Skeletal muscle tissue (tissue), 4 donors: ENCODE results near the gene NKX2-8. TPM values are rescaled to one million over a fixed set of nuclear protein-coding genes. Genes with fewer than 3 reads are reported as not detected.

Experiments
- H3K27ac ChIP-seq: one replicate; pipeline ENCODE4 v1.7.0; 2013; ENCODE audit warnings: mild to moderate bottlenecking, low read depth, low read length, inconsistent platforms
- H3K27me3 ChIP-seq, 3 donors: one replicate each; pipeline ENCODE4 v1.7.0; 2013; ENCODE audit warnings: low read length in 3 of 3; ENCODE audit not compliant: control insufficient read depth in 3 of 3, insufficient read depth in 3 of 3
- H3K36me3 ChIP-seq, 3 donors: one replicate each; pipeline ENCODE4 v1.7.0; 2013; ENCODE audit warnings: low read length in 3 of 3; ENCODE audit not compliant: control insufficient read depth in 3 of 3, insufficient read depth in 3 of 3
- H3K4me1 ChIP-seq, 3 donors: one replicate each; pipeline ENCODE4 v1.7.0; 2013; ENCODE audit warnings: low read length in 3 of 3, mild to moderate bottlenecking in 3 of 3; ENCODE audit not compliant: control insufficient read depth in 3 of 3, insufficient read depth in 3 of 3
- H3K4me3 ChIP-seq, 3 donors: one replicate each; pipeline ENCODE4 v1.7.0; 2013; ENCODE audit warnings: low read length in 3 of 3
- H3K9ac ChIP-seq, 3 donors: one replicate each; pipeline ENCODE4 v1.7.0; 2013; ENCODE audit warnings: low read length in 3 of 3, mild to moderate bottlenecking in 3 of 3, moderate library complexity in 2 of 3, low read depth in 1 of 3
- H3K9me3 ChIP-seq, 3 donors: one replicate each; pipeline ENCODE4 v1.7.0; 2013; ENCODE audit warnings: low read length in 3 of 3; ENCODE audit not compliant: control insufficient read depth in 3 of 3
- total RNA-seq: library from RNA; depleted of rRNA; stranded (reverse); fragments of >200 nt; gene quantifications from one replicate; pipeline ENCODE4 v1.2.3, GENCODE V29; 2014
- donor health status: Osteomylitis.

Gene NKX2-8
- total RNA-seq, 1 donor from 2014 or later: not detected

GRCh38 chr14:36604757-36605505 is 22.5 kb upstream of the NKX2-8 start:
- H3K4me1 ChIP-seq: no peaks in the 10 kb centered on the region
- H3K9ac ChIP-seq: no peak overlapping the region
- H3K9me3 ChIP-seq: no peaks in the 10 kb centered on the region
- no peak overlapping the region for H3K27ac ChIP-seq
- peaks cover 10 to 15% (median 14%) of the 10 kb centered on the region in 3 donors for H3K27me3 ChIP-seq
- H3K36me3 ChIP-seq: no peaks in the 10 kb centered on the region
- no peak overlapping the region for H3K4me3 ChIP-seq

GRCh38 chr14:36600431-36600830 is 18.0 kb upstream of the NKX2-8 start:
- Histone ChIP-seq H3K9me3 (no peaks in the 10 kb centered on the region), H3K4me3 (no peak overlapping the region), H3K27ac (no peak overlapping the region), H3K36me3 (no peaks in the 10 kb centered on the region), H3K4me1 (no peaks in the 10 kb centered on the region), H3K9ac (no peak overlapping the region), H3K27me3 (peaks cover 16 to 24% (median 20%) of the 10 kb centered on the region in 3 donors)

GRCh38 chr14:36591482-36591881 is 9.1 kb upstream of the NKX2-8 start:
- Histone ChIP-seq H3K9ac (no peak overlapping the region), H3K27me3 (peaks cover 44 to 58% (median 49%) of the 10 kb centered on the region in 3 donors), H3K9me3 (no peaks in the 10 kb centered on the region), H3K4me3 (no peak overlapping the region), H3K4me1 (no peaks in the 10 kb centered on the region), H3K36me3 (no peaks in the 10 kb centered on the region), H3K27ac (no peak overlapping the region)

GRCh38 chr14:36588788-36589187 is 6.4 kb upstream of the NKX2-8 start:
- no peaks in the 10 kb centered on the region for H3K36me3 ChIP-seq
- no peaks in the 10 kb centered on the region for H3K4me1 ChIP-seq
- H3K9me3 ChIP-seq: no peaks in the 10 kb centered on the region
- no peak overlapping the region for H3K9ac ChIP-seq
- peaks cover 58 to 60% (median 59%) of the 10 kb centered on the region in 3 donors for H3K27me3 ChIP-seq
- no peak overlapping the region for H3K27ac ChIP-seq
- no peak overlapping the region for H3K4me3 ChIP-seq

GRCh38 chr14:36588119-36588518 is 5.7 kb upstream of the NKX2-8 start:
- no peak overlapping the region for H3K9ac ChIP-seq
- peaks cover 0 to 3% (median 2%) of the 10 kb centered on the region in 3 donors for H3K4me1 ChIP-seq
- no peaks in the 10 kb centered on the region for H3K9me3 ChIP-seq
- no peaks in the 10 kb centered on the region for H3K36me3 ChIP-seq
- H3K27me3 ChIP-seq: peaks cover 59 to 63% (median 60%) of the 10 kb centered on the region in 3 donors
- H3K4me3 ChIP-seq: no peak overlapping the region
- no peak overlapping the region for H3K27ac ChIP-seq

- Histone ChIP-seq H3K4me3 (no peak overlapping the region), H3K27ac (no peak overlapping the region), H3K27me3 (peaks cover 61 to 64% (median 62%) of the 10 kb centered on the region in 3 donors), H3K36me3 (no peaks in the 10 kb centered on the region), H3K9me3 (no peaks in the 10 kb centered on the region), H3K4me1 (peaks cover 6 to 19% (median 17%) of the 10 kb centered on the region in 3 donors), H3K9ac (no peak overlapping the region)
These were observed 2.7 kb upstream of the NKX2-8 start for GRCh38 chr14:36585100-36585499.

GRCh38 chr14:36583893-36584811 is 1.7 kb upstream of the NKX2-8 start:
- no peaks in the 10 kb centered on the region for H3K9me3 ChIP-seq
- peaks cover 65 to 67% (median 65%) of the 10 kb centered on the region in 3 donors for H3K27me3 ChIP-seq
- no peak overlapping the region for H3K4me3 ChIP-seq
- peaks cover 6 to 19% (median 17%) of the 10 kb centered on the region in 3 donors for H3K4me1 ChIP-seq
- no peaks in the 10 kb centered on the region for H3K36me3 ChIP-seq
- no peak overlapping the region for H3K27ac ChIP-seq
- H3K9ac ChIP-seq: no peak overlapping the region

GRCh38 chr14:36583242-36583892 is 953 bp upstream of the NKX2-8 start:
- Histone ChIP-seq H3K27me3 (peaks cover 65 to 68% (median 67%) of the 10 kb centered on the region in 3 donors), H3K4me3 (no peak overlapping the region)

GRCh38 chr14:36582874-36583241 is 444 bp upstream of the NKX2-8 start:
- H3K27me3 ChIP-seq: peaks cover 68 to 73% (median 72%) of the 10 kb centered on the region in 3 donors
- H3K4me3 ChIP-seq: no peak overlapping the region
- H3K36me3 ChIP-seq: no peaks in the 10 kb centered on the region

More at GRCh38 chr14:36583242-36583892, 953 bp upstream of the NKX2-8 start:
- Histone ChIP-seq H3K9me3 (no peaks in the 10 kb centered on the region), H3K4me1 (peaks cover 6 to 19% (median 17%) of the 10 kb centered on the region in 3 donors), H3K9ac (no peak overlapping the region), H3K36me3 (no peaks in the 10 kb centered on the region), H3K27ac (no peak overlapping the region)

More at GRCh38 chr14:36582874-36583241, 444 bp upstream of the NKX2-8 start:
- no peak overlapping the region for H3K9ac ChIP-seq
- H3K9me3 ChIP-seq: no peaks in the 10 kb centered on the region
- no peak overlapping the region for H3K27ac ChIP-seq
- peaks cover 6 to 19% (median 17%) of the 10 kb centered on the region in 3 donors for H3K4me1 ChIP-seq
